ENCODE results near the gene PLCB3. TPM values are rescaled to one million over a fixed set of nuclear protein-coding genes. Genes with fewer than 3 reads are reported as not detected.
"Not testable (repeated sequence)": the region's sequence is repeated elsewhere in the genome, so short reads cannot be mapped to it uniquely, and the experiment has no call there.

PLCB3 gene
- total and polyA plus RNA-seq, 7 donors = 10.6 to 52.8 (median 17.7) TPM

DNA sequence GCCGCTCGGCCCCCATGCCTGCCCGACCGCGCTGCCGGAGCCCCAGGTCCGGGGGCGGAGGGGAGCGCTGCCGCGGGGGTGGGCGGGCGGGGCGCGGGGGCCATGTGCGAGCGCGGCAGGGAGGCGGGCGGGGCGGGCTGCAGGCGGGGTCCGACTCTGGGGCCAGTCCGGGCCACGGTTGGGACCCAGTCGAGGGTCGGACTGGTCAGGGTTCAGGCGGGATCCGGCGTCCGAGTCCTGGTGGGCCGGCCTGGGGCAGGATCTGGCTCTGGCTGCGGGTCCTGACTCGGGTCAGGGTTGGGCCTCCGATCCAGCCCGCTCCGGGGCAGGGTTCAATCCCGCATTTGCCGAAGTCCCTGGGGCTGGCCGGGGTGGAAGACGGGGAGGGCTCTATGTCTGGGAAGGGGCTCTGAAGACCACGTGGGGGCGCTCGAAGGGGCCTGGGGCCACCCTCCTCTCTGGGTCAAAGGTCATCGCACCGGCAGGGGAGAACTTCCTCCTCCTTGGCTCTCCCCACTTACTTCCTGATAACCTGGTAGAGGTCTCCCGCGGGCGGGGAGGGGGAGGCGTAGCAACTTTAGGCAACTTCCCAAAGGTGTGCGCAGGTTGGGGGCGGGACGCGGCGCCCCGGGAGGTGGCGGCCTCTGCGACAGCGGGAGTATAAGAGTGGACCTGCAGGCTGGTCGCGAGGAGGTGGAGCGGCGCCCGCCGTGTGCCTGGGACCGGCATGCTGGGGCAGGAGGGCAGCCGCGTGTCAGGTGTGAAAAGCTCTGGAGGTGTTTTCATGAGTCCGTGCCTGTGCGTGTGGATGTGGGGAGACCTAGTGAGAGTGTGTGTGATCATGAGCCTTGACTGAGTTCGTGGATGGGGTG, 54.6 kb downstream of the PLCB3 start:
- 1% methylated on average over 71 of the region's 71 CpGs for WGBS, 2 donors
- peak overlapping the region; percentile 87 to 97 (median 96) for H3K27ac ChIP-seq
- peaks cover 0 to 33% (median 28%) of the 10 kb centered on the region in 4 donors for H3K4me1 ChIP-seq
- intact Hi-C loops (cut with DNase I) = no loop called here
- H3K9me3 ChIP-seq = no peaks in the 10 kb centered on the region
- peaks cover 0 to 26% (median 11%) of the 10 kb centered on the region in 3 donors for H3K27me3 ChIP-seq
- H3K36me3 ChIP-seq = no peaks in the 10 kb centered on the region
- TF ChIP-seq EP300 (IDR thresholded peaks at IDR 0.05) (no peak), POLR2AphosphoS5 (IDR thresholded peaks at IDR 0.05) (no peak), POLR2A (IDR thresholded peaks at IDR 0.05) (no peak)
- TF ChIP-seq, protein P1, sequence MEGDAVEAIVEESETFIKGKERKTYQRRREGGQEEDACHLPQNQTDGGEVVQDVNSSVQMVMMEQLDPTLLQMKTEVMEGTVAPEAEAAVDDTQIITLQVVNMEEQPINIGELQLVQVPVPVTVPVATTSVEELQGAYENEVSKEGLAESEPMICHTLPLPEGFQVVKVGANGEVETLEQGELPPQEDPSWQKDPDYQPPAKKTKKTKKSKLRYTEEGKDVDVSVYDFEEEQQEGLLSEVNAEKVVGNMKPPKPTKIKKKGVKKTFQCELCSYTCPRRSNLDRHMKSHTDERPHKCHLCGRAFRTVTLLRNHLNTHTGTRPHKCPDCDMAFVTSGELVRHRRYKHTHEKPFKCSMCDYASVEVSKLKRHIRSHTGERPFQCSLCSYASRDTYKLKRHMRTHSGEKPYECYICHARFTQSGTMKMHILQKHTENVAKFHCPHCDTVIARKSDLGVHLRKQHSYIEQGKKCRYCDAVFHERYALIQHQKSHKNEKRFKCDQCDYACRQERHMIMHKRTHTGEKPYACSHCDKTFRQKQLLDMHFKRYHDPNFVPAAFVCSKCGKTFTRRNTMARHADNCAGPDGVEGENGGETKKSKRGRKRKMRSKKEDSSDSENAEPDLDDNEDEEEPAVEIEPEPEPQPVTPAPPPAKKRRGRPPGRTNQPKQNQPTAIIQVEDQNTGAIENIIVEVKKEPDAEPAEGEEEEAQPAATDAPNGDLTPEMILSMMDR (IDR thresholded peaks at IDR 0.05) = no peak
- peak; percentile 85 for DNase-seq
- peak overlapping the region; percentile 68 to 91 (median 84) for H3K4me3 ChIP-seq

DNA sequence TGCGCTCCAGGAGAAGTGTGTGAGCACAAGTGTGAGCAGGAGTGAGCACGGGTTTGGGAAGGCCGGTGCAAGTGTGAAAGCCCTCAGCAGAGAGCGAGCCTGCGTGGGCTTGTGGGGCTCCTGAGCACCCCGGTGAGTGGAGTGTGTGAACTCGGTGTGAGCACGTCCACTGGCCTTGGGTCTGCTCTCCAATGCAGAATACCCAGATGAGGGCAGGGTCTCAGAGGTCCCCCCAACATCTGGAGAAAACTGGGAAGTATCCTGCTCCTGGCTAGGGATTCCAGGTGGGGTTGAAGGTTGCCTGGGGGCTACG, 55.2 kb downstream of the PLCB3 start:
- no peak for TF ChIP-seq POLR2AphosphoS5 (IDR thresholded peaks at IDR 0.05)
- TF ChIP-seq, protein P1 (IDR thresholded peaks at IDR 0.05) = no peak
- no peak for TF ChIP-seq POLR2A (IDR thresholded peaks at IDR 0.05)
- no peak for TF ChIP-seq EP300 (IDR thresholded peaks at IDR 0.05)
- 6 to 22% methylated on average over 9 of the region's 9 CpGs for whole genome bisulfite sequencing, 2 donors
- H3K27ac ChIP-seq = peak overlapping the region; percentile 87 to 97 (median 96)
- H3K4me1 ChIP-seq = peaks cover 0 to 31% (median 24%) of the 10 kb centered on the region in 4 donors
- intact Hi-C loops (cut with DNase I) = no loop called here
- H3K4me3 ChIP-seq = peak overlapping the region; percentile 68 to 91 (median 84)
- H3K36me3 ChIP-seq = no peaks in the 10 kb centered on the region
- peaks cover 0 to 20% (median 8%) of the 10 kb centered on the region in 3 donors for H3K27me3 ChIP-seq
- no peaks in the 10 kb centered on the region for H3K9me3 ChIP-seq
- DNase-seq = no peak

DNA sequence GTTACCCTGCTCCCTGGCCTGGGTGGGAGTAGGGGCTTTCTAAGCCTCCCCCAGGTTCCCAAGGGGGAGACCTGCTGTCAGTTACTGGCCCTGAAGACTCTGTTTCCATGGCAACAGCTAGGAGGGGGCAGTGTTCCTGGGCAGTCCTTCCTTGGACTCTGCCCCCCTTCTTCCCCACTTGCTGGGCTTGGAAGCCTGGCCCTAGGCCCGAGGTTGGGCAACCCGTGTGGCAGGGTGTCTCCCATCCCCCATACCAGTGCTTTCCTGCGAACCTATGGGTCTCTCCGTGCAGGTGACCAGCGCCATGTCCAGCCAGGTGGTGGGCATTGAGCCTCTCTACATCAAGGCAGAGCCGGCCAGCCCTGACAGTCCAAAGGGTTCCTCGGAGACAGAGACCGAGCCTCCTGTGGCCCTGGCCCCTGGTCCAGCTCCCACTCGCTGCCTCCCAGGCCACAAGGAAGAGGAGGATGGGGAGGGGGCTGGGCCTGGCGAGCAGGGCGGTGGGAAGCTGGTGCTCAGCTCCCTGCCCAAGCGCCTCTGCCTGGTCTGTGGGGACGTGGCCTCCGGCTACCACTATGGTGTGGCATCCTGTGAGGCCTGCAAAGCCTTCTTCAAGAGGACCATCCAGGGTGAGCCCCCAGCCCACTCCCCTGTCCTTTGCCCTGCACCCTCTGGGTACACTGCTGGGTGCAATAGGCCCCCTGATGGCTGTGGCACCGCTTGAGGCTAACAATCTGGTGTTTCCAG, 55.7 kb downstream of the PLCB3 start:
- WGBS, 2 donors = 38 to 80% methylated on average over 15 of the region's 15 CpGs
- H3K27me3 ChIP-seq = peaks cover 0 to 15% (median 3%) of the 10 kb centered on the region in 3 donors
- H3K4me3 ChIP-seq = peak overlapping the region in 3 of 4 donors; percentile 80 to 91 (median 89)
- peak; percentile 81 for DNase-seq
- H3K27ac ChIP-seq = peak overlapping the region; percentile 87 to 97 (median 96)
- H3K4me1 ChIP-seq = peaks cover 0 to 31% (median 24%) of the 10 kb centered on the region in 4 donors
- TF ChIP-seq POLR2AphosphoS5 (IDR thresholded peaks at IDR 0.05) = no peak
- TF ChIP-seq, protein P1 (IDR thresholded peaks at IDR 0.05) = no peak
- no peak for TF ChIP-seq EP300 (IDR thresholded peaks at IDR 0.05)
- TF ChIP-seq POLR2A (IDR thresholded peaks at IDR 0.05) = no peak
- intact Hi-C loops (cut with DNase I) = no loop called here
- no peaks in the 10 kb centered on the region for H3K36me3 ChIP-seq
- H3K9me3 ChIP-seq = no peaks in the 10 kb centered on the region

DNA sequence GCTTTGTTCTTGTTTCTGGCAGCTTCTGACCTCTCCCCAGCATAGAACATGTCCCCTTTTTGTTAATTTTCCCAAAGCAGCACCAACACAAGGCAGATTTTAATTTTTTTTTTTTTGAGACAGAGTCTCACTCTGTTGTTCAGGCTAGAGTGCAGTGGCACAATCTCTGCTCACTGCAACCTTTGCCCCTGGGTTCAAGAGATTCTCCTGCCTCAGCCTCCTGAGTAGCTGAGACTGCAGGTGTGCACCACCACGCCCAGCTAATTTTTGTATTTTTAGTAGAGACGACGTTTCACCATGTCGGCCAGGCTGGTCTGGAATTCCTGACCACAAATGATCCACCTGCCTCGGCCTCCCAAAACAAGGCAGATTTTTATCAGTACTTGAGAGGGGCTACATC, 56.5 kb downstream of the PLCB3 start:
- DNase-seq; H3K27me3 ChIP-seq; H3K36me3 ChIP-seq; H3K4me3 ChIP-seq; intact Hi-C loops (cut with DNase I); H3K9me3 ChIP-seq: not testable (repeated sequence)
- H3K4me1 ChIP-seq = peaks cover 0 to 31% (median 24%) of the 10 kb centered on the region in 4 donors
- WGBS, 2 donors = 39 to 88% methylated on average over 5 of the region's 5 CpGs
- H3K27ac ChIP-seq = peak overlapping the region in 1 of 4 donors; percentile 97

DNA sequence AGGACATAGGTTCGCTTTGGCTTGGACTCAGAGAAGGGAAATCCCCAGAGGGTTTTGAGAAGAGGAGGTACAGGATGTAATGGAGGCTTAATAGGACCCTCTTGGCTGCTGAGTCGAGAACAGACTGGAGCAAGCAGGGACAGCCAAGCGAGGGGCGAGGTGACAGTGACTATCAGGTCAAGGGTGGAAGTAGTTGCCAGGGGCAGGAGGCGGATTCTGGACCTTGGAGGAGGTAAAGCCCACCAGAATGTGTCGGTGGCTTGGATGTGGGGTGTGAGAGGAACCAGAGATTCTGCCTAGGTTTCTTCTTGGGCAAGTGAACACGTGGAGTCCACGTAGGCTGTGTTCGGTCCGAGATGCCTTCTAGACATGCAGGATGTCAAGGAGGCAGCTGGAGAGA, 61.6 kb downstream of the PLCB3 start:
- Histone ChIP-seq H3K4me1 (peaks cover 0 to 11% (median 9%) of the 10 kb centered on the region in 4 donors), H3K9me3 (no peaks in the 10 kb centered on the region), H3K27ac (peak overlapping the region in 3 of 4 donors; percentile 41 to 63 (median 47)), H3K27me3 (no peaks in the 10 kb centered on the region), H3K4me3 (no peak overlapping the region), H3K36me3 (peaks cover 10 to 27% (median 17%) of the 10 kb centered on the region in 4 donors)
- WGBS, 2 donors = 89 to 90% methylated on average over 10 of the region's 10 CpGs
- TF ChIP-seq POLR2A (IDR thresholded peaks at IDR 0.05) (no peak), POLR2AphosphoS5 (IDR thresholded peaks at IDR 0.05) (no peak), EP300 (IDR thresholded peaks at IDR 0.05) (no peak)
- TF ChIP-seq, protein P1 (IDR thresholded peaks at IDR 0.05) = no peak
- no peak for DNase-seq
- intact Hi-C loops (cut with DNase I) = no loop called here

Data from sigmoid colon (tissue), 7 donors.